ENCODE results near the gene SLC35C1.
A peak's percentile ranks its signal among the peaks of the same experiment; 100 is the strongest.

Gene SLC35C1

GRCh38 chr11:45846974-45847910, 42.3 kb downstream of the SLC35C1 start, which contains the start of gene CRY2:
Gene CRY2 (plus strand): TSS chr11:45847475. CDS start chr11:45847491, 16 bp downstream.
- peak; percentile 100 for DNase-seq

GRCh38 chr11:45847911-45848316, 43.0 kb downstream of the SLC35C1 start:
- peak; percentile 40 to 71 (median 56) for DNase-seq

GRCh38 chr11:45848654-45849081, 43.7 kb downstream of the SLC35C1 start:
- no peak for DNase-seq

- no peak for DNase-seq
These were observed 45.5 kb downstream of the SLC35C1 start for GRCh38 chr11:45850446-45850845.

- no peak for DNase-seq
These were observed 46.3 kb downstream of the SLC35C1 start for GRCh38 chr11:45851228-45851627.

- DNase-seq, result no peak
These were observed 47.2 kb downstream of the SLC35C1 start for GRCh38 chr11:45852018-45852711.

- peak in 2 of 4 experiments; percentile 6 to 20 for DNase-seq
These were observed 47.8 kb downstream of the SLC35C1 start for GRCh38 chr11:45852712-45853101.

GRCh38 chr11:45853332-45854219, 48.6 kb downstream of the SLC35C1 start:
- DNase-seq, result no peak

GRCh38 chr11:45855308-45855707, 50.4 kb downstream of the SLC35C1 start:
- DNase-seq, result no peak

- no peak for DNase-seq
These were observed 51.1 kb downstream of the SLC35C1 start for GRCh38 chr11:45856044-45856468.

- peak; percentile 58 to 92 (median 85) for DNase-seq
These were observed 53.1 kb downstream of the SLC35C1 start for GRCh38 chr11:45857961-45858474.

- DNase-seq, result no peak
These were observed 53.9 kb downstream of the SLC35C1 start for GRCh38 chr11:45858751-45859398.

- DNase-seq, result no peak
These were observed 54.8 kb downstream of the SLC35C1 start for GRCh38 chr11:45859661-45860140.

- no peak for DNase-seq
These were observed 55.4 kb downstream of the SLC35C1 start for GRCh38 chr11:45860348-45860747.

GRCh38 chr11:45860764-45861510, 56.0 kb downstream of the SLC35C1 start:
- no peak for DNase-seq

Measured in suppressor macrophage (primary cell).